Right lobe of liver (tissue), 6 donors: Measurements from ENCODE around the gene FRMD4A. TPM values are rescaled to one million over a fixed set of nuclear protein-coding genes. Genes with fewer than 3 reads are reported as not detected.

ENCODE experiments used
- ATAC-seq, 4 donors: fragments of 200-7000 bp; cut with Tn5 transposase; one replicate each; pipeline ENCODE4 v1.9.1; 2020; ENCODE audit warnings: mild to moderate bottlenecking in 4 of 4, moderate library complexity in 4 of 4
- DNase-seq, 3 donors: peaks; one replicate each; pipeline ENCODE4 v3.0.0-alpha.2; 2020
- H3K27ac ChIP-seq, 3 donors: fragments of 200-600 bp; one replicate each; pipeline ENCODE4 v1.8.0; 2022
- H3K27me3 ChIP-seq, 2 donors: fragments of 200-600 bp; one replicate each; pipeline ENCODE4 v1.8.0; 2022
- H3K36me3 ChIP-seq, 4 donors: fragments of 200-600 bp; sonication (generic) in 1 of 4; one replicate each; pipeline versions ENCODE4 v1.5.1 to v1.8.0; 2017 to 2022; ENCODE audit warnings: control low read depth in 1 of 4
- H3K4me1 ChIP-seq, 4 donors: fragments of 200-600 bp; sonication (generic) in 1 of 4; one replicate each; pipeline versions ENCODE4 v1.5.1 to v1.8.0; 2017 to 2022; ENCODE audit warnings: control low read depth in 1 of 4
- H3K4me3 ChIP-seq, 3 donors: fragments of 200-600 bp; one replicate each; pipeline ENCODE4 v1.8.0; 2022
- H3K9me3 ChIP-seq, 4 donors: fragments of 200-600 bp; sonication (generic) in 1 of 4; one replicate each; pipeline versions ENCODE4 v1.5.1 to v1.8.0; 2017 to 2022; ENCODE audit warnings: control low read depth in 1 of 4
- CTCF ChIP-seq, 4 donors: fragments of 200-600 bp in 3 of 4; fragments of 450-650 bp in 1 of 4; IDR thresholded peaks; one replicate each; pipeline versions ENCODE4 v1.5.1 to v1.8.0; 2016 to 2022; ENCODE audit warnings: antibody characterized with exemption in 4 of 4, mild to moderate bottlenecking in 2 of 4
- POLR2A ChIP-seq: fragments of 450-650 bp; IDR thresholded peaks from one replicate; pipeline ENCODE4 v1.6.1; 2017; ENCODE audit warnings: antibody characterized with exemption, mild to moderate bottlenecking
- WGBS: methylation state at CpG from one replicate; pipeline ENCODE4 v1.1.6; 2018; ENCODE audit warnings: low coverage, low lambda C conversion rate; ENCODE audit not compliant: insufficient coverage; ENCODE audit errors: missing lambda C conversion rate; 5-methylcytosine and 5-hydroxymethylcytosine counted together
- intact Hi-C, 2 donors: fragments of 100-400 bp; cut with DNase I; formaldehyde crosslinking; loops; one replicate each; pipeline versions ENCODE4 v1.11.2 to v1.14.1; 2022
- total RNA-seq, 6 experiments: library from RNA; depleted of rRNA in 2 of 6; stranded (reverse); fragments of >200 nt in 2 of 6; fragmentation: NEBNext Ultra II Directional in 3 of 6; extraction: Animal tissue kit (Norgen Biotek cat#: 25700) in 3 of 6; gene quantifications; one replicate each; pipeline versions ENCODE4 v1.1.0 to v1.2.4, GENCODE V29; 2016 to 2023
- donor health status: DM: no; HTN: yes; CAD: no.
- donor health status: DM: no; HTN: no; CAD: no.
- donor health status: DM: no; HTN: no; CAD: no.
- donor health status: DM: no; HTN: yes; CAD: no.
- donor health status: DM: no; HTN: yes; CAD: no.

The FRMD4A gene
- total RNA-seq, 6 experiments from 2014 or later: 8.4 to 22.8 (median 13.3) TPM

- Histone ChIP-seq H3K9me3 (no peaks in the 10 kb centered on the region), H3K27ac (peak overlapping the region in 2 of 3 donors; percentile 1 to 56), H3K27me3 (no peaks in the 10 kb centered on the region), H3K4me3 (peak overlapping the region in 2 of 3 donors; percentile 25 to 26), H3K4me1 (peaks cover 0 to 33% (median 16%) of the 10 kb centered on the region in 4 donors), H3K36me3 (no peaks in the 10 kb centered on the region)
- WGBS: 17% methylated on average over 9 of the region's 17 CpGs
- DNase-seq (peak; percentile 78 to 87 (median 78)), ATAC-seq (peak; percentile 79 to 90 (median 82))
- intact Hi-C loops: no loop called here
- no peak for TF ChIP-seq CTCF (IDR thresholded peaks at IDR 0.05)
- TF ChIP-seq POLR2A: no peak
Observed at GRCh38 chr10:13701157-13701919, 629.4 kb downstream of the FRMD4A start.

DNA sequence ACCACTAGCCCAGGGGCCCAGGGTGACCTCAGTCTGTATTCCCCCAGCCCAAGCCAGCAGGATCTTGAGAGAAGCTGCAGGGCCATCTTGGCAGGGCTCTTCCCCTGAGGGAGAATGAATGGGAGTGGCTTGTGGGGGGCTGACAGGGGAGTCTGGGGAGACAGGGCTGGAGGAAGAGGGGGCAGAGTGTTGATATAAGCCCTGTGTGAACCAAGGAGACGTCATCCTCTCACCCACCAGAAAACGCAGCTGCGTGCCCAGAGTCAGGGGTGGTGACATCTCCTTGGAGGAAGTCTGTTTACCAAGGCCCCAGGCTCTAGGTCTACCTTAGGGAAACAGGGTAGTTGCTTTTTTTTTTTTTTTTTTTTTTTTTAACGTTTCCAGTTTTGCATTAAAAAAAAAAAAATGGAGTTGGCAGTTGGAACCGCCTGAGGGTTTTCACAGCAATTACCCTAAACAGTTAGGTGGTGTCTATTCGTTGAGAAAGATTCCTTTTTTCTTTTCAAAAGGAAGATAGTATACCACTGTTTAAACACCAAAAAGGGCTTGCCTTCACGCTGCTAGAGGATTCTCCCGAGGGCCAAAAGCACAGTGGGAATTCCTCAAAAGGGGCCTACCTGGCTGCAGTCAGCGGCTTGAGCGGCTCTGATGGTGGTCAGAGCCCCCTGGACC, 630.1 kb downstream of the FRMD4A start:
- no peak for DNase-seq

GRCh38 chr10:13699216-13699615, 631.5 kb downstream of the FRMD4A start:
- H3K9me3 ChIP-seq: no peaks in the 10 kb centered on the region
- H3K4me3 ChIP-seq: no peak overlapping the region
- peak in 2 of 3 donors; percentile 48 to 67 for DNase-seq
- H3K27ac ChIP-seq: no peak overlapping the region
- no peak for ATAC-seq
- intact Hi-C loops: no loop called here
- H3K36me3 ChIP-seq: peaks cover 0 to 3% (median under 1%) of the 10 kb centered on the region in 4 donors
- 43% methylated on average over 8 of the region's 10 CpGs for WGBS
- H3K4me1 ChIP-seq: peaks cover 0 to 37% (median 18%) of the 10 kb centered on the region in 4 donors
- TF ChIP-seq CTCF (IDR thresholded peaks at IDR 0.05) (no peak), POLR2A (no peak)
- no peaks in the 10 kb centered on the region for H3K27me3 ChIP-seq

More for the DNA sequence above, 630.1 kb downstream of the FRMD4A start:
- intact Hi-C loops: no loop called here
- Histone ChIP-seq H3K4me3 (peak overlapping the region in 2 of 3 donors; percentile 25 to 26), H3K36me3 (no peaks in the 10 kb centered on the region), H3K27me3 (no peaks in the 10 kb centered on the region), H3K4me1 (peaks cover 0 to 33% (median 17%) of the 10 kb centered on the region in 4 donors), H3K27ac (peak overlapping the region in 2 of 3 donors; percentile 1 to 56), H3K9me3 (no peaks in the 10 kb centered on the region)
- WGBS: 79% methylated on average over 8 of the region's 10 CpGs
- no peak for TF ChIP-seq POLR2A
- no peak for TF ChIP-seq CTCF (IDR thresholded peaks at IDR 0.05)
- ATAC-seq: no peak

DNA sequence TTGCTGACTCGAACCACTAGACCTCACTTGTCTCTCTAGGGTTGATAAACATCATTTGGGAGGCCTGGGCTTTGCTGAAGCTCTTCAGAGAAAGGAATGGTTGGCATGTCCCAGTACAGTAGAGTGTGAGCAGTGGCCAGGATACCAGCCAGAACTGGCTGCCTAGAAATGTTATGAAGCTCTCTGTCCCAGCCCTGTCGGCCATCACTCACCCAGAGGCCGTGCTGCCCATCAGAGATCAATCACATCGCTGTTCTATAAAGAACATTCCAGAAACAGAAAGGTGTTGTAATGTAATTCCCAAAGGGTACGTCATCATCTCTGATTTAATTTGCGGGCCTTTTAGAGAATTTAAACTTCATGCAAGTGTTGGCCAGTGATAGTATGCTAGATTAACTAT, 632.5 kb downstream of the FRMD4A start:
- Histone ChIP-seq H3K27me3 (no peaks in the 10 kb centered on the region), H3K4me3 (no peak overlapping the region), H3K9me3 (no peaks in the 10 kb centered on the region), H3K36me3 (peaks cover 0 to 13% (median 4%) of the 10 kb centered on the region in 4 donors), H3K4me1 (peaks cover 0 to 35% (median 18%) of the 10 kb centered on the region in 4 donors), H3K27ac (no peak overlapping the region)
- intact Hi-C loops: no loop called here
- ATAC-seq (no peak), DNase-seq (no peak)
- TF ChIP-seq POLR2A: no peak
- no peak for TF ChIP-seq CTCF (IDR thresholded peaks at IDR 0.05)
- WGBS: 65% methylated on average over 2 of the region's 6 CpGs
